GM23338 (cell line): ENCODE results near the gene ITGB5. TPM values are rescaled to one million over a fixed set of nuclear protein-coding genes. Genes with fewer than 3 reads are reported as not detected.

Experiments
- ATAC-seq: fragments of 200-7000 bp; cut with Tn5 transposase; 3 replicates; pipeline ENCODE4 v1.9.1; 2020
- DNase-seq: peaks from one replicate; pipeline ENCODE4 v3.0.0-alpha.2; 2015; ENCODE audit warnings: low spot score
- H2AFZ ChIP-seq: fragments of 200-600 bp; sonication (generic); 2 replicates; pipeline ENCODE4 v1.8.0; 2016; ENCODE audit warnings: antibody characterized with exemption, mild to moderate bottlenecking, moderate library complexity
- H3F3A ChIP-seq: fragments of 200-600 bp; sonication (generic); replicated peaks from 2 replicates; pipeline ENCODE4 v1.8.0; 2017; ENCODE audit warnings: antibody characterized with exemption, mixed run types, low read depth
- H3K27ac ChIP-seq: fragments of 200-600 bp; sonication (generic); 2 replicates; pipeline ENCODE4 v1.6.1; 2016; ENCODE audit warnings: low read depth
- H3K27me3 ChIP-seq: fragments of 200-600 bp; sonication (generic); 2 replicates; pipeline ENCODE4 v1.8.0; 2016; ENCODE audit warnings: mild to moderate bottlenecking, mixed run types, moderate library complexity; ENCODE audit not compliant: insufficient read depth
- H3K36me3 ChIP-seq: fragments of 200-600 bp; sonication (generic); 2 replicates; pipeline ENCODE4 v1.8.0; 2016; ENCODE audit warnings: mild to moderate bottlenecking; ENCODE audit not compliant: insufficient read depth
- H3K4me1 ChIP-seq: fragments of 200-600 bp; sonication (generic); 2 replicates; pipeline ENCODE4 v1.8.0; 2016; ENCODE audit warnings: mild to moderate bottlenecking, moderate library complexity; ENCODE audit not compliant: insufficient read depth
- H3K4me2 ChIP-seq: fragments of 200-600 bp; sonication (generic); 2 replicates; pipeline ENCODE4 v1.7.1; 2017; ENCODE audit warnings: mixed run types
- H3K4me3 ChIP-seq: fragments of 200-600 bp; sonication (generic); 2 replicates; pipeline ENCODE4 v1.6.1; 2016; ENCODE audit warnings: mixed run types
- H3K79me2 ChIP-seq: fragments of 200-600 bp; sonication (generic); replicated peaks from 2 replicates; pipeline ENCODE4 v1.8.0; 2017; ENCODE audit warnings: mild to moderate bottlenecking; ENCODE audit not compliant: insufficient read depth
- H3K9me2 ChIP-seq: fragments of 200-600 bp; sonication (generic); 2 replicates; pipeline ENCODE4 v1.8.0; 2017; ENCODE audit not compliant: insufficient read depth
- H4K20me1 ChIP-seq: fragments of 200-600 bp; sonication (generic); replicated peaks from 2 replicates; pipeline ENCODE4 v1.8.0; 2017; ENCODE audit warnings: mild to moderate bottlenecking; ENCODE audit not compliant: insufficient read depth
- H3K27ac Mint-ChIP-seq: 2 replicates; pipeline ENCODE4 v1.8.0; 2020; ENCODE audit warnings: inconsistent platforms, mild to moderate bottlenecking, moderate library complexity, mixed read lengths
- H3K27me3 Mint-ChIP-seq: 3 replicates; pipeline ENCODE4 v1.8.0; 2022; ENCODE audit warnings: low read depth, mild to moderate bottlenecking, moderate library complexity, mixed read lengths, inconsistent platforms; ENCODE audit not compliant: insufficient read depth, poor library complexity
- H3K36me3 Mint-ChIP-seq: 3 replicates; pipeline ENCODE4 v1.8.0; 2021; ENCODE audit warnings: low read depth, mild to moderate bottlenecking, inconsistent platforms, moderate library complexity, mixed read lengths
- H3K4me1 Mint-ChIP-seq: 3 replicates; pipeline ENCODE4 v1.8.0; 2020; ENCODE audit warnings: mild to moderate bottlenecking, inconsistent platforms, mixed read lengths
- H3K4me3 Mint-ChIP-seq: 3 replicates; pipeline ENCODE4 v1.8.0; 2021; ENCODE audit warnings: moderate library complexity, mild to moderate bottlenecking, inconsistent platforms, mixed read lengths
- H3K9me3 Mint-ChIP-seq: 3 replicates; pipeline ENCODE4 v1.8.0; 2020; ENCODE audit warnings: moderate library complexity, mild to moderate bottlenecking, inconsistent platforms, mixed read lengths
- CREB1 ChIP-seq: fragments of 250-450 bp; sonication (Bioruptor Pico); IDR thresholded peaks from 2 replicates; pipeline ENCODE4 v1.5.0; 2020; ENCODE audit warnings: low read depth, mild to moderate bottlenecking, moderate library complexity
- EZH2 ChIP-seq: fragments of 200-600 bp; sonication (generic); IDR thresholded peaks from one replicate; pipeline ENCODE4 v1.8.0; 2017; ENCODE audit warnings: antibody characterized with exemption, mild to moderate bottlenecking, low read depth; ENCODE audit not compliant: unreplicated experiment
- EZH2phosphoT487 ChIP-seq: fragments of 200-600 bp; sonication (generic); IDR thresholded peaks from one replicate; pipeline ENCODE4 v1.8.1; 2018; ENCODE audit warnings: antibody characterized with exemption; ENCODE audit not compliant: unreplicated experiment
- NANOG ChIP-seq: IDR thresholded peaks from 2 replicates; pipeline ENCODE4 v1.6.1; 2016; ENCODE audit warnings: antibody characterized with exemption, borderline replicate concordance
- polyA plus RNA-seq: library from polyadenylated mRNA; unstranded; fragments of >200 nt; fragmentation: Nextera tagmentation; extraction: Ambion mirVana; gene quantifications from 2 replicates; pipeline ENCODE4 v1.2.1, GENCODE V29; 2016
- total RNA-seq: library from RNA; depleted of rRNA; stranded (reverse); fragments of >200 nt; shearing (Covaris generic); gene quantifications from 2 replicates; pipeline ENCODE4 v1.2.3, GENCODE V29; 2014
- TF ChIP-seq, protein P1 (sequence below): fragments of 250-450 bp; sonication (Bioruptor Pico); IDR thresholded peaks from 2 replicates; pipeline ENCODE4 v1.5.0; 2020; ENCODE audit warnings: mild to moderate bottlenecking, moderate library complexity
- TF ChIP-seq, protein P2 (sequence below), 2 experiments: fragments of 200-600 bp in 1 of 2; sonication (generic) in 1 of 2; conservative IDR thresholded peaks; 2 replicates each; pipeline versions ENCODE4 v1.5.1 to v1.6.1; 2016 to 2017; ENCODE audit warnings: antibody characterized with exemption in 2 of 2, low read depth in 2 of 2, mild to moderate bottlenecking in 2 of 2, moderate library complexity in 1 of 2
- TF ChIP-seq, protein P3 (sequence below): IDR thresholded peaks from 2 replicates; pipeline ENCODE4 v1.6.1; 2016; ENCODE audit warnings: antibody characterized with exemption

The ITGB5 gene
- total and polyA plus RNA-seq, 2 experiments from 2014 or later = 68.2 to 269 TPM

DNA sequence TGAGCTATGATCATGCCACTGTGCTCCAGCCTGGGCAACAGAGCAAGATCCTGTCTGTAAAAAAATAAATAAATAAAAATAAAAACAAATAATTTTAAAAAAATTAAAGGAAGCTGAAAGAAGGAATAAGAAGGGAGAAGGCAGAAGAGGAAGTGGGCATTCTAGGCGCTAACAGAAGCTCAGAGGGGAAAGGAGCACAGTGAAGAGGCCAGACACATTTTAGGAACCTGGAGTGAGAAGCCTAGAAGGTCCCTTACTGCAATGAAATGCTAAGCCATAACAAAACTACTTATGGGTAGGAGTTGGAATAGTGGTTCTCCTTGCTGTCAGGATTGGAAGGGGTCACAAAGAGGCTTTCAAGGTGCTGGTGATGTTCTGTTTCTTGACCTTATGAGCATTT lies 64.0 kb downstream of the ITGB5 start (continued):
- TF ChIP-seq, protein P1, sequence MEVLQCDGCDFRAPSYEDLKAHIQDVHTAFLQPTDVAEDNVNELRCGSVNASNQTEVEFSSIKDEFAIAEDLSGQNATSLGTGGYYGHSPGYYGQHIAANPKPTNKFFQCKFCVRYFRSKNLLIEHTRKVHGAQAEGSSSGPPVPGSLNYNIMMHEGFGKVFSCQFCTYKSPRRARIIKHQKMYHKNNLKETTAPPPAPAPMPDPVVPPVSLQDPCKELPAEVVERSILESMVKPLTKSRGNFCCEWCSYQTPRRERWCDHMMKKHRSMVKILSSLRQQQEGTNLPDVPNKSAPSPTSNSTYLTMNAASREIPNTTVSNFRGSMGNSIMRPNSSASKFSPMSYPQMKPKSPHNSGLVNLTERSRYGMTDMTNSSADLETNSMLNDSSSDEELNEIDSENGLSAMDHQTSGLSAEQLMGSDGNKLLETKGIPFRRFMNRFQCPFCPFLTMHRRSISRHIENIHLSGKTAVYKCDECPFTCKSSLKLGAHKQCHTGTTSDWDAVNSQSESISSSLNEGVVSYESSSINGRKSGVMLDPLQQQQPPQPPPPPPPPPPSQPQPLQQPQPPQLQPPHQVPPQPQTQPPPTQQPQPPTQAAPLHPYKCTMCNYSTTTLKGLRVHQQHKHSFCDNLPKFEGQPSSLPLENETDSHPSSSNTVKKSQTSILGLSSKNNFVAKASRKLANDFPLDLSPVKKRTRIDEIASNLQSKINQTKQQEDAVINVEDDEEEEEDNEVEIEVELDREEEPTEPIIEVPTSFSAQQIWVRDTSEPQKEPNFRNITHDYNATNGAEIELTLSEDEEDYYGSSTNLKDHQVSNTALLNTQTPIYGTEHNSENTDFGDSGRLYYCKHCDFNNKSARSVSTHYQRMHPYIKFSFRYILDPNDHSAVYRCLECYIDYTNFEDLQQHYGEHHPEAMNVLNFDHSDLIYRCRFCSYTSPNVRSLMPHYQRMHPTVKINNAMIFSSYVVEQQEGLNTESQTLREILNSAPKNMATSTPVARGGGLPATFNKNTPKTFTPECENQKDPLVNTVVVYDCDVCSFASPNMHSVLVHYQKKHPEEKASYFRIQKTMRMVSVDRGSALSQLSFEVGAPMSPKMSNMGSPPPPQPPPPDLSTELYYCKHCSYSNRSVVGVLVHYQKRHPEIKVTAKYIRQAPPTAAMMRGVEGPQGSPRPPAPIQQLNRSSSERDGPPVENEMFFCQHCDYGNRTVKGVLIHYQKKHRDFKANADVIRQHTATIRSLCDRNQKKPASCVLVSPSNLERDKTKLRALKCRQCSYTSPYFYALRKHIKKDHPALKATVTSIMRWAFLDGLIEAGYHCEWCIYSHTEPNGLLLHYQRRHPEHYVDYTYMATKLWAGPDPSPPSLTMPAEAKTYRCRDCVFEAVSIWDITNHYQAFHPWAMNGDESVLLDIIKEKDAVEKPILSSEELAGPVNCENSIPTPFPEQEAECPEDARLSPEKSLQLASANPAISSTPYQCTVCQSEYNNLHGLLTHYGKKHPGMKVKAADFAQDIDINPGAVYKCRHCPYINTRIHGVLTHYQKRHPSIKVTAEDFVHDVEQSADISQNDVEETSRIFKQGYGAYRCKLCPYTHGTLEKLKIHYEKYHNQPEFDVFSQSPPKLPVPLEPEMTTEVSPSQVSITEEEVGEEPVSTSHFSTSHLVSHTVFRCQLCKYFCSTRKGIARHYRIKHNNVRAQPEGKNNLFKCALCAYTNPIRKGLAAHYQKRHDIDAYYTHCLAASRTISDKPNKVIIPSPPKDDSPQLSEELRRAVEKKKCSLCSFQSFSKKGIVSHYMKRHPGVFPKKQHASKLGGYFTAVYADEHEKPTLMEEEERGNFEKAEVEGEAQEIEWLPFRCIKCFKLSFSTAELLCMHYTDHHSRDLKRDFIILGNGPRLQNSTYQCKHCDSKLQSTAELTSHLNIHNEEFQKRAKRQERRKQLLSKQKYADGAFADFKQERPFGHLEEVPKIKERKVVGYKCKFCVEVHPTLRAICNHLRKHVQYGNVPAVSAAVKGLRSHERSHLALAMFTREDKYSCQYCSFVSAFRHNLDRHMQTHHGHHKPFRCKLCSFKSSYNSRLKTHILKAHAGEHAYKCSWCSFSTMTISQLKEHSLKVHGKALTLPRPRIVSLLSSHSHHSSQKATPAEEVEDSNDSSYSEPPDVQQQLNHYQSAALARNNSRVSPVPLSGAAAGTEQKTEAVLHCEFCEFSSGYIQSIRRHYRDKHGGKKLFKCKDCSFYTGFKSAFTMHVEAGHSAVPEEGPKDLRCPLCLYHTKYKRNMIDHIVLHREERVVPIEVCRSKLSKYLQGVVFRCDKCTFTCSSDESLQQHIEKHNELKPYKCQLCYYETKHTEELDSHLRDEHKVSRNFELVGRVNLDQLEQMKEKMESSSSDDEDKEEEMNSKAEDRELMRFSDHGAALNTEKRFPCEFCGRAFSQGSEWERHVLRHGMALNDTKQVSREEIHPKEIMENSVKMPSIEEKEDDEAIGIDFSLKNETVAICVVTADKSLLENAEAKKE (CRISPR knock-in tag) = no peak
- no peak for TF ChIP-seq NANOG
- no peak for TF ChIP-seq EZH2phosphoT487
- TF ChIP-seq, protein P2, sequence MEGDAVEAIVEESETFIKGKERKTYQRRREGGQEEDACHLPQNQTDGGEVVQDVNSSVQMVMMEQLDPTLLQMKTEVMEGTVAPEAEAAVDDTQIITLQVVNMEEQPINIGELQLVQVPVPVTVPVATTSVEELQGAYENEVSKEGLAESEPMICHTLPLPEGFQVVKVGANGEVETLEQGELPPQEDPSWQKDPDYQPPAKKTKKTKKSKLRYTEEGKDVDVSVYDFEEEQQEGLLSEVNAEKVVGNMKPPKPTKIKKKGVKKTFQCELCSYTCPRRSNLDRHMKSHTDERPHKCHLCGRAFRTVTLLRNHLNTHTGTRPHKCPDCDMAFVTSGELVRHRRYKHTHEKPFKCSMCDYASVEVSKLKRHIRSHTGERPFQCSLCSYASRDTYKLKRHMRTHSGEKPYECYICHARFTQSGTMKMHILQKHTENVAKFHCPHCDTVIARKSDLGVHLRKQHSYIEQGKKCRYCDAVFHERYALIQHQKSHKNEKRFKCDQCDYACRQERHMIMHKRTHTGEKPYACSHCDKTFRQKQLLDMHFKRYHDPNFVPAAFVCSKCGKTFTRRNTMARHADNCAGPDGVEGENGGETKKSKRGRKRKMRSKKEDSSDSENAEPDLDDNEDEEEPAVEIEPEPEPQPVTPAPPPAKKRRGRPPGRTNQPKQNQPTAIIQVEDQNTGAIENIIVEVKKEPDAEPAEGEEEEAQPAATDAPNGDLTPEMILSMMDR (conservative IDR thresholded peaks at IDR 0.05; ENCODE audit: low read depth in 2 of 2) = no peak
- TF ChIP-seq, protein P3, sequence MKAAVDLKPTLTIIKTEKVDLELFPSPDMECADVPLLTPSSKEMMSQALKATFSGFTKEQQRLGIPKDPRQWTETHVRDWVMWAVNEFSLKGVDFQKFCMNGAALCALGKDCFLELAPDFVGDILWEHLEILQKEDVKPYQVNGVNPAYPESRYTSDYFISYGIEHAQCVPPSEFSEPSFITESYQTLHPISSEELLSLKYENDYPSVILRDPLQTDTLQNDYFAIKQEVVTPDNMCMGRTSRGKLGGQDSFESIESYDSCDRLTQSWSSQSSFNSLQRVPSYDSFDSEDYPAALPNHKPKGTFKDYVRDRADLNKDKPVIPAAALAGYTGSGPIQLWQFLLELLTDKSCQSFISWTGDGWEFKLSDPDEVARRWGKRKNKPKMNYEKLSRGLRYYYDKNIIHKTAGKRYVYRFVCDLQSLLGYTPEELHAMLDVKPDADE = no peak
- no peak for TF ChIP-seq EZH2

DNA sequence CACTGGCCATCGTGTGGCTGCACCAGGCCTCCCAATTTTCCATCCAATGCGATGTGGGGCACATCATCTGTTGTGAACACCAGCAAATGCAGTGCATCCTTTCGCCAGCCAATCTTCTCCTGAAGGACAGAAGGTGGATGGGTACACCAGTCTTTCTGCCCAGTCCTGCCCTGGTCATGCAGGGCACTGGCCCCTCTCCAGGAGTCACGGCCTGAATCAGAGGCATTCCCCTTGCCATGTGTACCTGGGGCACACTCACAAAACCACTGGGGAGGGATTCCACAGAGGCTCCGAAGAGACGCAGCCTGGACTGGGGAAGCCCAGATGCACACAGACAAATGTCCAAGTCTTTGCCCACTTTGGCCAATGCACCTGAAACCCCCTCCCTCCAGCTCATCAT lies 65.8 kb downstream of the ITGB5 start:
- Histone ChIP-seq H3F3A (0 out of 2 replicates have a peak, but pooled peaks cover 2% of the 10 kb centered on the region), H3K9me2 (no peaks in the 10 kb centered on the region), H3K27ac (no peak overlapping the region), H3K27me3 (no peaks in the 10 kb centered on the region), H3K4me2 (no peak overlapping the region), H3K4me1 (peaks cover 22% of the 10 kb centered on the region), H3K36me3 (peaks cover 30% of the 10 kb centered on the region), H2AFZ (no peak overlapping the region), H3K79me2 (peaks cover 33% of the 10 kb centered on the region), H4K20me1 (0 out of 2 replicates have a peak, but pooled peaks cover 12% of the 10 kb centered on the region), H3K4me3 (no peak overlapping the region)
- Mint-ChIP-seq H3K27ac (no peak overlapping the region), H3K36me3 (peaks cover 62% of the 10 kb centered on the region), H3K9me3 (no peaks in the 10 kb centered on the region), H3K27me3 (peaks cover 7% of the 10 kb centered on the region), H3K4me3 (no peak overlapping the region), H3K4me1 (peaks cover 19% of the 10 kb centered on the region)
- ATAC-seq = no peak
- DNase-seq = no peak
- TF ChIP-seq CREB1 = no peak
- TF ChIP-seq, protein P1 (CRISPR knock-in tag) = no peak
